ENCODE results near the gene CD80.

The CD80 gene

DNA sequence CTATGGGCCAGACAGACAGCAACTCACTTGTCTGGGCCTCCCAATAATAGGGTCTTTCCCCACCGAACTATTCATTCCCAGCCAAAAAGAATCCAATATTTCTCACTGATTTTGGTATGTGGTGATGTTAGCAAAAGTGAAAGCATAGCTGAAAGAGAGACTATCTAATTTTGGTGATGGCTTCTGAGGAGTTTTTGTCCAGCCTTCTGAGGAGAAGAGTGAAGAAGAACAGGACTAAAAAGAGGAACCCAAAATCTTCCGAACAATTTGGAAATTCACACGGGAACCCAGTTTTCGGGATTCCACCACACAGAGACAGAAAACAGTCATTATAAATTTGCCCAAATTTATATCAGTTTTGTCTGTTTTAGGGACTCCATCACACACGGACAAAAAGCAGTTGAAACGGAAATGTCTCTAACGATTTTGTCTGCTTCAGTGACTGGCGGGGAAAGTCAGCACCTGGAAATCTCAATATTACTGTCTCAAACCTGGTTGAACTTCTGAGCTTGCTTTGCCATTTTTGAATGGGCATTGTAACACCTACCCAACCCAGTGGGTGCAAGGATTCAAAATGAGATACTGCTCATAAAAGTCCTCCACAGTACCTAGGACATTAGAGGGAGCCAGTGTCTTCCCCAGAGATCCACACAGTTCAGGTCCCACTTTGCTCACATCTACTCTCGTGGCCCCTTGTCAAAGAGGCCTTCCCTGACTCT is 9.1 kb downstream of the CD80 start:
- DNase-seq: no peak
- intact Hi-C loops (cut with DNase I): loop anchor here (5.0 kb wide), 1 partner anchor 77 kb away; no protein-coding TSS in a partner anchor

DNA sequence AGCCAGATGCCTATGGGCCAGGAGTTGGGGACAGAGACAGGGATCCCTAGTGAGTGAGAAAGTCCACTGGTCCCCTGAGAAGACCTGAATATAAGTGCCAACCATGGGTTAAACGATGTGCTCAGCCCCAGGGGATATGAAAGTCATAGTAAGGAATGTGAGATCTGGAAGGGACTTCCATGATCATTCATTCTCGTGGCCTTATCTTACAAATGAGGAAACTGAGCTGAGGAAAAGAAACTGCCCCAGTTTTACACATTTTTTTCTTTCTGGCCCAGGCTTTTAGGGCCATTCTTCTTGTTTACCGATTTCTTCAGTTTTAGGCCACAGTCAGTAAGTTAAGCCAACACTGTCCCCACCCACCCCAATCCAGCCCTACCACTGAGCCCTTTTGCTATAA is 11.1 kb downstream of the CD80 start:
- intact Hi-C loops (cut with DNase I): no loop called here

DNA sequence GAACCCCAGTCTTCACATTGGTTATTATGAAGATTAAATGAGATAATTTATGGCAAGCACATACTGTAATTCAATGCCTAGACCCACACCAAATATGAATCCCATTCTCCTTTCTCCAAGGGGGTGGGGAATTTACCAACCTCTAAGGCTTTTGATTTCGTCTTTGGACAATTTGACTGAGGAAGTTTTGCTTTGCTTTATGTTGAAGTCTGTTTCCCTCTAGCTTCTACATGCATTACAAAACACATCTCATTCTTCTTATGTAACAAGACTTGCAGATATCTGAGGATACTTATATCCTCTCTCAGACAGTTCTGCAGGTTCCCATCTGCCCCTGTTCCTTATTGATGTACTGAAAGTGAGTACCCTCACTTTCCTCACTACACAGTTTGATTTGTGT is 12.2 kb downstream of the CD80 start:
- no peak for DNase-seq
- intact Hi-C loops (cut with DNase I): no loop called here

More for the DNA sequence above, 11.1 kb downstream of the CD80 start:
- no peak for DNase-seq

GRCh38 chr3:119543147-119543546 is 16.3 kb downstream of the CD80 start:
- no peak for DNase-seq
- intact Hi-C loops (cut with DNase I): no loop called here

- intact Hi-C loops (cut with DNase I): no loop called here
- no peak for DNase-seq
Observed at GRCh38 chr3:119542168-119542767, 17.1 kb downstream of the CD80 start.

DNA sequence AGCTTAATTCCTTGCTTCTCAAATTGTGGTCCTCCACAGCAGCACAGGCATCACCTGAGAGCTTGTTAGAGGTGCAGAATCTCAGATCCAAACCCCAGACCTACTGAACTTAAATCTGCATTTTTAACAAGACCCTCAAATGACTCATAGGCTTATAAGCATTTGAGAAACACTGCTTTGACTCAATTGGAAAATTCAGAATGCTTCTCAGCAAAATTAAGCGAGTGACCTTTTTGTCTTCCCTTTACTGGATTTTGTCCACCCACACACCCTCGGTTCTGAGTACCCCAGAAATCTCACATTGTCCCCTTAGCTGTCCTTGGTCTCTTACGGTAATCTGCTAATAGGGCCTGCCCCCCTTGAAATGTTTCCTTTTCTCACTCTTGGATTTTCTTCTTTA is 17.9 kb downstream of the CD80 start:
- no peak for DNase-seq
- intact Hi-C loops (cut with DNase I): no loop called here

DNA sequence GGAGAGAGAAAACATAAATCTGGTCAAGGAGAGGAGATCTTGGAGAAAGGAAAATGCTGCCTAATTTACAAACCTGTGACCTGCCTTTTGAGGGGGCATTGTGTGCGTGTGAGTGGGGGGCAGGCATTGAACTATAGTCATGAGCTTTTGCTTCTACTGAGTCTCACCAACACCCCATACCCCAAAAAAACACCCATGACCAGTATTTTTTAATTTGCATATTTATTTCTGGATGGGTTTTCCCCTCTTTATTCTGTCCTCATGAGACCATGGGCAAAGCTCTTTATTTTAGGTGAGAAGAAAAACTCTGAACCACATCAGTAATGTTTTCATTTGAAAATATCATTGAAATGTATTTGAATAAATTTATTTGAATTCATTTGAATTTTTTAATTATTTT is 20.6 kb downstream of the CD80 start:
- intact Hi-C loops (cut with DNase I): no loop called here
- DNase-seq: no peak

- intact Hi-C loops (cut with DNase I): no loop called here
- DNase-seq: no peak
Observed at GRCh38 chr3:119536757-119537156, 22.7 kb downstream of the CD80 start.

GRCh38 chr3:119534296-119534695 is 25.1 kb downstream of the CD80 start:
- intact Hi-C loops (cut with DNase I): no loop called here
- DNase-seq: no peak

GRCh38 chr3:119531151-119531550 is 28.3 kb downstream of the CD80 start:
- intact Hi-C loops (cut with DNase I): no loop called here
- no peak for DNase-seq

GRCh38 chr3:119530456-119530855 is 29.0 kb downstream of the CD80 start:
- DNase-seq: no peak
- intact Hi-C loops (cut with DNase I): no loop called here

GRCh38 chr3:119529883-119530282 is 29.5 kb downstream of the CD80 start:
- intact Hi-C loops (cut with DNase I): no loop called here
- DNase-seq: no peak

GRCh38 chr3:119527714-119528113 is 31.7 kb downstream of the CD80 start:
- no peak for DNase-seq
- intact Hi-C loops (cut with DNase I): no loop called here

DNA sequence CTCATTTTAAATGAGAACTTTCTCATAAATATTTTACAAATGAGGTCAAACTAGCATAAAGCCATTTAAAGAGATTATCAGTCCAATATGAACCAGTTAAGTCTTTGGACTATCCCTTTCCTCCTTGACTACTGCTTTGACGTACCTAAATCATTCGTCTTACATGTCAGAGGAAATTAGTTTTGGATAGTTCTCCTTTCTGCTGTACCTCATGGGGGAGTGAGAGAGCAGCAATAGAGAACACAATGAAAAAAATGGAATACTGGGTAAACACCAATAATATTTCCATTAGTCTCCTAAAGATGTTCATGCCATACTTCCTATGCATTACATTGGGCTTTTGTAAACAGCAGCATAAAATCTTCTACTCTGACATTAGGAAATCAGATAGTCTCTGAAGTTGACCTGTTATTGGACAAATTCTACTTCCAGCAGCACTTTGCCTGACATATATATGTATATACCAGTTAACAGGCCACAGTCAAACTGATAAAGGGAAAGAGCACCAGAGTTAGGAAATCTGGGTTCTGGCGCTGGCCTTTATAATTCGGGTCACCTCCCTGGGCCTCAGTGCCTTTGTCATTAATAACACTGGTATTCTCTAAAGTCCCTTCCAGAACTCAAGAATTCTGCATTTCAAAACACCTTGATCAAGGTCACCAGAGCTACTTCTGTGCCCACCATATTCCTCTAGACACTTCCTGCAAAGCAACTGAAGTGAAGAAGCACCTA is 34.3 kb downstream of the CD80 start:
- intact Hi-C loops (cut with DNase I): no loop called here
- no peak for DNase-seq

DNA sequence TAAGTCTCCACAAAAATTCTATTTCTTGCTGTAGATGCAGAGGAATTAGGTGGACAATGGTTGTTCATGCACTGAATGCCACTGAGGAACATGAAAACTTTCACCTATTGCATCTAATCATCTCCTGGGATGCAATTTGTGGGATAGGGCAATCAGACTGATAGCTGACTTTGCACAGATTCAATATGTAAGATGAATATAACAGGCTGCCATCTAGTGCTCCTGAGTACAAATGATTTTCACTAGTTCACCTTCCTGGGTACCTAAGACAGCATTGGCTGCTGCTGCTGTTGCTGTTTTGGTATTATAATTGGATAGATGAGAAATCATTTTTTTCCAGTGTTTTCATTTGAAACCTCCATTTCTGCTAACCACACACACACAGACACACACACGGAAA is 41.4 kb downstream of the CD80 start:
- intact Hi-C loops (cut with DNase I): no loop called here
- DNase-seq: no peak

GRCh38 chr3:119517112-119517511 is 42.3 kb downstream of the CD80 start:
- intact Hi-C loops (cut with DNase I): no loop called here
- DNase-seq: no peak

- no peak for DNase-seq
- intact Hi-C loops (cut with DNase I): no loop called here
Observed at GRCh38 chr3:119514637-119515036, 44.8 kb downstream of the CD80 start.

- intact Hi-C loops (cut with DNase I): no loop called here
Observed at GRCh38 chr3:119510690-119511089, 48.7 kb downstream of the CD80 start.

DNA sequence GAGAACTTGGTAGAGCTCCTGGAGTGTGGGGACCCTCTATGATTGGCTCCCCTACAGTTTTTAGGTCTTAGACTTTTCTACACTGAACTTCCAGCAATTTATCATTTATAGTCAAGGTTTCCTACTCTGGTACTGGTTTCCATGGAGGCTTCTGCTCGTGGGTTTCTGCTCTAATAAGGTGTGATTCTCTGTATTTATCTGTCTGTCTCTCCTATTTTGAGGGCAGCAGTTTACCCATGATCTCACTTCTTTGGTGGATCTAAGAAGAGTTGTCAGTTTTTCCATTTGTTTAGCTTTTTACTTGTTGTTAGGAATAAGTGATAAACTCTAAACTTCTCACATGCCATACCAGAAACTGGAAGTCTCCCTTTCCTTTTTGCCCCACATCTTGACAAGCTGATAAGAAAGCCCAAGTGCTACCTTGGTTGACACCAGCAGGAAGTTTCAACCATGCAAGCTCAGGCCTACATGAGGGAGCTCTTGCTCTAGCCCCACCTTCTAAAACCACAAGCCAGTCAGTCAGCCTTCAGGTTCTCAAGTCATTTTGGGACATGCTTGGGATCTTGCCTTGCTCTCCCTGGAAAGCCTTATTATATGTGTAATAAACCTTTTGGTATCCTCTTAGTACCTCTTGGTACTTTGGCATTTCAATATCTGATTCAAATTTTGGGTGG is 51.1 kb downstream of the CD80 start:
- intact Hi-C loops (cut with DNase I): no loop called here
- DNase-seq: no peak

More at GRCh38 chr3:119510690-119511089, 48.7 kb downstream of the CD80 start:
- no peak for DNase-seq

DNA sequence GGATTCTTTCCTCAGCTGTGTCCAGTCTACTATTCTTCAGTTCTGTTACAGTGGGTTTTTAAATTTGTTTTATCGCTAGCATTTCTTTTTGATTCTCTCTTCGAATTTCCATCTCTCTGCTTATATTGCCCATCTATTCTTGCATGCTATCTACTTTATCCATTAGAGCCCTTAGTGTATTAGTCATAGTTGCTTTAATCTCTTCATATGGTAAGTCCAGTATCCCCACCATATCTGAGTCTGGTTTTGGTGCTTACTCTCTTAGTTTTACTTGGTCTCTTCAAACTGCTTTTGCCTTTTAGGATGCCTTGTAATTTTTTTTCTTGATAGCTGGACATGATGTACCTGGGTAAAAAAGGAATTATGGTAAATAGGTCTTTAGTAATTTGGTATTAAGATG is 52.0 kb downstream of the CD80 start:
- intact Hi-C loops (cut with DNase I): no loop called here
- no peak for DNase-seq

DNA sequence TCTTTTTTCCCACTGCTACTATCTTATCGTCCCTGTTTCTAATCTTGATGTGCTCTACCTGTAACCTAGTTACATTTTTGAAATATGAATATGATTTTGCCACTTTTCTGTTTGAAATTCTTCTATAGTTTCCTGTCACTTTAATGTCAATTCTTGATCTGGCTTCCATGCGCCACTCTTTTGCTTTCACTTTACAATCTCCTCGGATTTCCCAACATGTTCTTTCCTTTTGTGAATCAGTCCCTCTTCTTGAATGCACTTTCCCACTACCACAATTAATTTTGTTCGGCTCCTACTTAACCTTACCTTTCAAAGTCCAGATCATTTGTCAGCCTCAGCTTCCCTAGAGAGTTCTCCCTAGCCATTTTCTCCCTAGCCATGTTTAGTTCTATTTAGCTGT is 52.8 kb downstream of the CD80 start:
- DNase-seq: no peak
- intact Hi-C loops (cut with DNase I): no loop called here

All from posterior cingulate gyrus (tissue), 11 donors.